ENCODE measurements around the gene SP8.

GRCh38 chr7:20826243-20826642 is 39.6 kb upstream of the SP8 start:
- no peak for TF ChIP-seq CTCF (IDR thresholded peaks at IDR 0.05)
- TF ChIP-seq POLR2A (IDR thresholded peaks at IDR 0.05) = no peak

Measured in body of pancreas (tissue), 4 donors.